ENCODE results near the gene TENM3.

The TENM3 gene

GRCh38 chr4:182624281-182624680, 381.1 kb downstream of the TENM3 start:
- DNase-seq (ENCODE audit: low read depth), result no peak

GRCh38 chr4:182625193-182625592, 382.0 kb downstream of the TENM3 start:
- DNase-seq (ENCODE audit: low read depth), result no peak

- no peak for DNase-seq (ENCODE audit: low read depth)
These were observed 384.8 kb downstream of the TENM3 start for GRCh38 chr4:182627996-182628395.

- DNase-seq (ENCODE audit: low read depth), result no peak
These were observed 385.3 kb downstream of the TENM3 start for GRCh38 chr4:182628544-182628943.

- DNase-seq (ENCODE audit: low read depth), result no peak
These were observed 385.9 kb downstream of the TENM3 start for GRCh38 chr4:182629096-182629495.

DNA sequence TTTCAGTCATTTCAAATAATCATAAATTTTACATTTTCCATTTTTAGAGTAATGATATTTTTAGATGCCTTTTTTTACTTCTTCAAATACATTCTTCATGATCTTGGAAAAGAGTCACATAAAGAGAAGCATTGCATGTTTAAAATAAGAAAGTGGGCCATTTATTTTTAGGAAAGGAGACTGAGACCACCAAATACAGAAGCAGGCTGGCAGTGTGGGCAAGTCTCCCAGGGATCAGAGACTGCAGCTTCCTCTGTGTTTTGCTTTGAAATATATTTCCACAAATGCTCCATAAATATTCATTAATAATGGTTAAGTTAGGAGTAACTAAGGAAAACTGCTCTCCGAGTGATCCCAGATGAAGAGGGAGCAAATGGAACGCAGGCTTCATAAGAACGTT, 397.3 kb downstream of the TENM3 start:
- no peak for DNase-seq (ENCODE audit: low read depth)

DNA sequence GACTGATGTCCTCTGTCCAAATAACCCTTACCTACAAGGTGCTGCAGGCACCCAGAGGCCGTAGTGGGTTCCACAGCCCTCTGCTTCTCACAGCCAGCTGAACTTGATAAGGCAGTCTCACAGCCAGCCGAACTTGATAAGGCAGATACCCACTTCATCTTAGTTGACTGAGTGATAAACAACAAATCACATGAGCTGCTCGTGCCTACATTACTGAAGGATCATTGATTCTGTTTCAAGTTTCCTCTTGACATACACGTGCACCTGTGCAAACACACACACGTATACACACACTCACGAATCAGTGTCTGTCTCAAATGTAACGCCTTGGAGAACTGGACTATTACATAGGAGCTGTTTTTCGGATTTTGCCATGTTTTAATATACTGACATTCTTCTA, 397.7 kb downstream of the TENM3 start:
- DNase-seq (ENCODE audit: low read depth), result no peak

GRCh38 chr4:182642831-182643230, 399.6 kb downstream of the TENM3 start:
- no peak for DNase-seq (ENCODE audit: low read depth)

DNA sequence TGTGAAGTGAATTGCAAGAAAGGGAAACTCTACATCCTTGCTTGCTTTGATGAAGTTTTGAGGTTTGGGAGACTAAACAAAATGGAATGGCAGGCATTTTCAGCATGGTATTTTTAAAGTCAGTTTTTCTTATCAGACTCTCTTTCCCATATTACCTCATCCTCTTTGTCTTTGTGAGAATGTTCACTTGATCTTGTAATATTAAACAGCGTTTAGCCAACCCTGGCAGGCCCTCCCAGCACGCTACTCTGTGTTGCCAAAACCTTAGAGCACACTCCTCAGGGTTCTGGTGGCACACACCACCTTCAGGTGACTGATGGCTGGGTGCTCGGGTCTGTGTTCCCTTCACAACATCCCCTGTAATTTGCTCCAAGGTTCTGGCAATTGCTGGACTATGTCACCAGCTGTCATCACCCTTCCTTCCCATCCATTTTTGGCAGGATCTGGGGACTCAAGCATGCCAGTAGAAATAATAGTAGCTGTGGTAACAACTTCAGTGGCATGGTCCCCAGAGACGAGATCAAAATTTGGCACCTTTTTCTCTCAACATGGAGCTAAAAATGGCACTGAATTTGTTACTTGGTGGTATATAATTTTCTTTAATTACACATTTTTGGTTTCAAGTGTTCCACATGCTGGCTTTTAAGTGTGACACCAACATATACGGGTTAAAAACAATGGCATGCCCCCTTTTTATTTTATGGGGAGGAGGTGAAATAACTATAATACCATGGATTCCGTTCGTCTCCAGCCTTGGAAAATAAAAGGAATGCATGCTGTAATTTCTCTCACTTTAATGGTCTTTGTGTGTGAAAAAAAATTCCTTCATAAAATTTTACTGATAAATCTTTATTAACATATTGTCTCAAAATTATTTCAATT, 400.8 kb downstream of the TENM3 start:
- DNase-seq (ENCODE audit: low read depth), result no peak

DNA sequence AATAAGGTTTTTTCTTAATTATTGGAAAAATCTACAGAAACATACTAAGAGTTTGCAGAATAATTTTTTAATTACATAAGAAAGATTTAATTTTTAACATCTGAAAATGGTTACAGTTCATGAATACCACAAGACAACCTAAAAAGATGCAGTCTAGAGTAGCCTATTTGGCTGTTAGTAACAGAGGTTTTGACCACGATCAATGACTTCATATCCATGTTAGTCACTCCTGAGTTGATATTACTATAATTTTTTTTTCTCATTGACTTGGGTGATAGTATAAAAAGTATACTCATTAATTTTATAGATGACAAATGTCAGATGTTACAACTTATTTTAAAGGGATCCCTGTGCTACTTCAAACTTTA, 401.5 kb downstream of the TENM3 start:
- no peak for DNase-seq (ENCODE audit: low read depth)

GRCh38 chr4:182645511-182645910, 402.3 kb downstream of the TENM3 start:
- no peak for DNase-seq (ENCODE audit: low read depth)

- DNase-seq (ENCODE audit: low read depth), result no peak
These were observed 404.6 kb downstream of the TENM3 start for GRCh38 chr4:182647646-182648300.

DNA sequence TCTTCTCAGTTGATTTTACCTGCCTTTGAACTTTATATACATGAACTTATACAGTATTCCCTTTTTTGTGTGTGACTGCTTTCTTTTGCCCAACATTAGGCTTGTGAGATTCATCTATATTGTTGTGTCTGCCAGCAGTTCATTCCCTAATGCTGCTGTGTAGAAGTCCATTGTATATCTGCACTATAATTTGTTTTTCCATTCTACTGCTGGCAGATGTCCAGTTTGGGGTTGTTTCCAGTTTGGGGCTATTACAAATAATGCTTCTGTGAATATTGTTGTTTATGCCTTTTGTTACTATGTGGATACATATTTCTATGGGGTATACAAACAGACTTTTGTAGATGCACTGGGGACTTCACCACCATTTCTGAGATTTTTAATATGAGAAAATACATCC, 405.6 kb downstream of the TENM3 start:
- DNase-seq (ENCODE audit: low read depth), result no peak

DNA sequence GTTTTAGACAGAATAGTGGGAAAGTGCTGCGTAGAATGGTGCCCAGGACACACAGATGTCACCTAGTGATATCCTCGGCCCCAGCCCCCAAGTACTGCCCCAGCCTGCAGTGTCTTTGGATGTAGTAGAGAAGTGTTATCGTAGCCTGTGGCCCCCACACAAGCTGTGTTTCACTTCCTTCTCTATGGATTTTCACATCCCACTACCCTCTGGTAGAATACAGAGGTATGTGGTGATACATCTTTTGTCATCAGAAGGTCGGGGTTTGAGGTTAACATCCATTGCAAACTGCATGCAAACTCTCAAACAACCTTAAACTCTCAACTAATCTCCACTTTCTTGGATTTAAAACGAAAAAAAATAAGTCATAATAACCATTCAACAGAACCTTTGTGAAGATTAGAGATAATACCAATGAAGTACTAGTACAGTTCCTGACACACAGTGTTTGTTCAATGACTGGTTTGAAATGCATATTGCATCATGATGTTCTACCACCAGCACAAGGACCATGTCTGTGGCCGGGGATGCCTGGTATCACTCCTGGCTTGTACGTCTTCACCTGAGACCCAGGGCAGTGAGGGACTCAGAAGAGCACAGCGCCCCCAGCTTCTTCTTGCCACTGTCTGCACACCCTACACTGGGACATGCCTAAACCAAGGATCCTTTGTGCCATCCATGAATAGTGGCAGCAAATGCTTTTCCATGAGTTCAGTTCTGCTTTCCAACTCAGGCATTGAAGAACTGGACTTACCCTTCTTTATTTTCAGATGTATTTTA, 406.7 kb downstream of the TENM3 start:
- no peak for DNase-seq (ENCODE audit: low read depth)

DNA sequence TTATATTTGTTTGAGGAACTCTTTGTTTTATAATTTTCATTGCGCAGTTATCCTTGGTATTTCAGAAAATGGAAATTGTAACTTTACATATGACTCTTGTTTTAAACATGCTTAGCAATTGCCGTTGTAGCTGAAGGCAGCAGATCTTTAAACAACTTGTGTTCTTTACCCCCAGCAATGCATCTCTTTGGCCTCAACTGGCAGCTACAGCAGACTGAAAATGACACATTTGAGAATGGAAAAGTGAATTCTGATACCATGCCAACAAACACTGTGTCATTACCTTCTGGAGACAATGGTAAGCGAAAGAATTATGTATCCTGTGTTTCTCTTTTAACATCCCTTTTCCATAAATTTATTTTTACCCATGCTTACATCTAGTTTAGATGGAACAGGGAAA, 410.4 kb downstream of the TENM3 start:
- DNase-seq (ENCODE audit: low read depth), result no peak

GRCh38 chr4:182655340-182655739, 412.1 kb downstream of the TENM3 start:
- no peak for DNase-seq (ENCODE audit: low read depth)

- no peak for DNase-seq (ENCODE audit: low read depth)
These were observed 419.3 kb downstream of the TENM3 start for GRCh38 chr4:182662551-182662950.

- no peak for DNase-seq (ENCODE audit: low read depth)
These were observed 428.0 kb downstream of the TENM3 start for GRCh38 chr4:182671231-182671630.

DNA sequence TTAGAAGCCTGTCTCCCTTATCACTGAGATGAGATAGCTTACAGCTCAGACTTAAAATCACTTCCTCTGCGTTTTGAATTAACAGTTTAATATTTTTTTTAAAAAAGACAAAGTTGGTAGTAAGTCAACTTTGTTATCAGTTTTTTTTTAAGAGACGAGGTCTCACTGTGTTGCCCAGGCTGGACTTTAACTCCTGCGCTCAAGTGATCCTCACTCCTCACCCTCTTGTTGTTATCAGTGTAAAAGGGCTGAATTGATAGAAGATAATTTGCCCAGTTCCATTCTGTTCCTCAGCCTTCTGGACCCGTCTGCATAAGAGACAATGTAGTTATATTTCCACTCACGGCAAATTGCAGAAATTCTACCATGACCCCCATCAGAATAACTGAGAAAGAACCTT, 428.5 kb downstream of the TENM3 start:
- no peak for DNase-seq (ENCODE audit: low read depth)

GRCh38 chr4:182678590-182678989, 435.4 kb downstream of the TENM3 start:
- no peak for DNase-seq (ENCODE audit: low read depth)

DNA sequence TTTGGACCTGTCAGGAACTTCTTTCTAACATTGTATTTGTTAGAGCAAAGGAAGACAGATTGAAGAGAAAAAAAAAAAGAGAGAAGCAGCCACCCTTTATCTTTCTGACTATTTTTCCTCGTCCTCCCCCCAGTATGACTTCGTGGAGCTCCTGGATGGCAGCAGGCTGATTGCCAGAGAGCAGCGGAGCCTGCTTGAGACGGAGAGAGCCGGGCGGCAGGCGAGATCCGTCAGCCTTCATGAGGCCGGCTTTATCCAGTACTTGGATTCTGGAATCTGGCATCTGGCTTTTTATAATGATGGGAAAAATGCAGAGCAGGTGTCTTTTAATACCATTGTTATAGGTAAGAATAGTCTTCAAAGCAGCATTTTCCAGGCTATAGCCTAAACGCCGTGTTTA, 436.3 kb downstream of the TENM3 start:
- DNase-seq (ENCODE audit: low read depth), result no peak

DNA sequence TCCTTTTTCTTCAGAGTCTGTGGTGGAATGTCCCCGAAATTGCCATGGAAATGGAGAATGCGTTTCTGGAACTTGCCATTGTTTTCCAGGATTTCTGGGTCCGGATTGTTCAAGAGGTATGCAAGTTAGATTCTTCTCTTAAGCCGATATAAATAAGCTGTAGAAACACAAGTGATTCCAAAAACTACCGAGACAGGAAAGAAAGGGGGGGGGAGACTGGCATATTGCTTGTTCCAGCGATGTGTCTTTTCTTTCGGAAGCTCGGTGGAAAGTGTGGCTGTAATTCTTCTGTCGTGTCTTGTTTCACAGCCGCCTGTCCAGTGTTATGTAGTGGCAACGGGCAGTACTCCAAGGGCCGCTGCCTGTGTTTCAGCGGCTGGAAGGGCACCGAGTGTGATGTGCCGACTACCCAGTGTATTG, 437.0 kb downstream of the TENM3 start:
- DNase-seq (ENCODE audit: low read depth), result no peak

GRCh38 chr4:182683661-182684060, 440.5 kb downstream of the TENM3 start:
- peak; percentile 20 for DNase-seq (ENCODE audit: low read depth)
